Neural progenitor cell (in vitro differentiated cells): ENCODE results near the gene MRPL21. TPM values are rescaled to one million over a fixed set of nuclear protein-coding genes. Genes with fewer than 3 reads are reported as not detected.

Experiments
- DNase-seq: peaks from one replicate; pipeline ENCODE4 v3.0.0-alpha.2; 2016; ENCODE audit warnings: low spot score
- H2AFZ ChIP-seq: fragments of 200-600 bp; sonication (generic); replicated peaks from 2 replicates; pipeline ENCODE4 v1.6.1; 2016; ENCODE audit warnings: antibody characterized with exemption
- H3F3A ChIP-seq: fragments of 200-600 bp; sonication (generic); 2 replicates; pipeline ENCODE4 v1.6.1; 2016; ENCODE audit warnings: antibody characterized with exemption, low read depth
- H3K27ac ChIP-seq: fragments of 200-600 bp; sonication (generic); 2 replicates; pipeline ENCODE4 v1.5.1; 2016; ENCODE audit warnings: mild to moderate bottlenecking
- H3K27me3 ChIP-seq: fragments of 200-600 bp; sonication (generic); 2 replicates; pipeline ENCODE4 v1.6.1; 2016; ENCODE audit warnings: mild to moderate bottlenecking, moderate library complexity
- H3K36me3 ChIP-seq: fragments of 200-600 bp; sonication (generic); 2 replicates; pipeline ENCODE4 v1.5.1; 2016
- H3K4me1 ChIP-seq: fragments of 200-600 bp; sonication (generic); 2 replicates; pipeline ENCODE4 v1.6.1; 2016; ENCODE audit warnings: mixed run types
- H3K4me2 ChIP-seq: fragments of 200-600 bp; sonication (generic); 2 replicates; pipeline ENCODE4 v1.6.1; 2016
- H3K4me3 ChIP-seq: fragments of 200-600 bp; sonication (generic); 2 replicates; pipeline ENCODE4 v1.5.1; 2016
- H3K79me2 ChIP-seq: fragments of 200-600 bp; sonication (generic); 2 replicates; pipeline ENCODE4 v1.6.1; 2016; ENCODE audit warnings: low read depth
- H3K9ac ChIP-seq: fragments of 200-600 bp; sonication (generic); 2 replicates; pipeline ENCODE4 v1.6.1; 2016
- H3K9me3 ChIP-seq: fragments of 200-600 bp; sonication (generic); 2 replicates; pipeline ENCODE4 v1.5.1; 2016; ENCODE audit warnings: low read depth
- H4K20me1 ChIP-seq: fragments of 200-600 bp; sonication (generic); 2 replicates; pipeline ENCODE4 v1.6.1; 2016; ENCODE audit warnings: low read depth
- H3K27ac Mint-ChIP-seq: 3 replicates; pipeline ENCODE4 v1.8.0; 2021; ENCODE audit warnings: mixed read lengths
- H3K27me3 Mint-ChIP-seq: 2 replicates; pipeline ENCODE4 v1.8.0; 2022; ENCODE audit warnings: low read depth, mild to moderate bottlenecking, inconsistent platforms, moderate library complexity, mixed read lengths; ENCODE audit not compliant: insufficient read depth
- H3K36me3 Mint-ChIP-seq: 3 replicates; pipeline ENCODE4 v1.8.0; 2021; ENCODE audit warnings: mixed read lengths
- H3K4me1 Mint-ChIP-seq: 3 replicates; pipeline ENCODE4 v1.8.0; 2021; ENCODE audit warnings: mixed read lengths
- H3K4me3 Mint-ChIP-seq: 3 replicates; pipeline ENCODE4 v1.8.0; 2021; ENCODE audit warnings: mild to moderate bottlenecking, moderate library complexity, mixed read lengths
- H3K9me3 Mint-ChIP-seq: 3 replicates; pipeline ENCODE4 v1.8.0; 2020; ENCODE audit warnings: mixed read lengths
- CTCF ChIP-seq: fragments of 200-600 bp; sonication (generic); IDR thresholded peaks from 2 replicates; pipeline ENCODE4 v1.5.1; 2017; ENCODE audit warnings: antibody characterized with exemption, mild to moderate bottlenecking
- EZH2 ChIP-seq: fragments of 200-600 bp; sonication (generic); IDR thresholded peaks from 2 replicates; pipeline ENCODE4 v1.6.1; 2017; ENCODE audit warnings: antibody characterized with exemption, mild to moderate bottlenecking, moderate library complexity
- EZH2phosphoT487 ChIP-seq: fragments of 200-600 bp; sonication (generic); IDR thresholded peaks from 2 replicates; pipeline ENCODE4 v1.6.1; 2017; ENCODE audit warnings: antibody characterized with exemption
- total RNA-seq: library from RNA; depleted of rRNA; stranded (reverse); fragments of >200 nt; gene quantifications from 2 replicates; pipeline ENCODE4 v1.2.3, GENCODE V29; 2015; ENCODE audit warnings: low replicate concordance

The MRPL21 gene
- total RNA-seq, 1 donor from 2014 or later = 32.3 TPM

- H3F3A ChIP-seq = no peaks in the 10 kb centered on the region
- no peak overlapping the region for H3K27ac Mint-ChIP-seq
- no peak overlapping the region for H3K27ac ChIP-seq
- H3K79me2 ChIP-seq = peaks cover 7% of the 10 kb centered on the region
- no peaks in the 10 kb centered on the region for H4K20me1 ChIP-seq
- no peak overlapping the region for H3K4me2 ChIP-seq
- H3K27me3 ChIP-seq = no peaks in the 10 kb centered on the region
- TF ChIP-seq EZH2phosphoT487 (no peak), CTCF (no peak), EZH2 (no peak)
- H3K36me3 ChIP-seq = peaks cover 4% of the 10 kb centered on the region
- peaks cover 13% of the 10 kb centered on the region for H3K9me3 ChIP-seq
- no peak overlapping the region for H3K9ac ChIP-seq
- H2AFZ ChIP-seq = no peak overlapping the region
- no peak overlapping the region for H3K4me3 Mint-ChIP-seq
- H3K4me3 ChIP-seq = no peak overlapping the region
- peaks cover 22% of the 10 kb centered on the region for H3K9me3 Mint-ChIP-seq
- no peaks in the 10 kb centered on the region for H3K27me3 Mint-ChIP-seq
- H3K4me1 Mint-ChIP-seq = no peaks in the 10 kb centered on the region
- peaks cover 48% of the 10 kb centered on the region for H3K36me3 Mint-ChIP-seq
- H3K4me1 ChIP-seq = no peaks in the 10 kb centered on the region
- DNase-seq = no peak
These were observed 24.7 kb upstream of the MRPL21 start for GRCh38 chr11:68928136-68928880.

- Histone ChIP-seq H3K79me2 (peaks cover 7% of the 10 kb centered on the region), H2AFZ (no peak overlapping the region), H4K20me1 (no peaks in the 10 kb centered on the region), H3K4me1 (no peaks in the 10 kb centered on the region), H3K27ac (no peak overlapping the region), H3K4me2 (no peak overlapping the region), H3K9me3 (peaks cover 13% of the 10 kb centered on the region), H3F3A (no peaks in the 10 kb centered on the region), H3K27me3 (no peaks in the 10 kb centered on the region), H3K4me3 (no peak overlapping the region), H3K36me3 (peaks cover 4% of the 10 kb centered on the region), H3K9ac (no peak overlapping the region)
- no peak overlapping the region for H3K4me3 Mint-ChIP-seq
- no peaks in the 10 kb centered on the region for H3K4me1 Mint-ChIP-seq
- H3K36me3 Mint-ChIP-seq = peaks cover 53% of the 10 kb centered on the region
- H3K27me3 Mint-ChIP-seq = no peaks in the 10 kb centered on the region
- H3K27ac Mint-ChIP-seq = no peak overlapping the region
- TF ChIP-seq CTCF = no peak
- TF ChIP-seq EZH2 = no peak
- no peak for TF ChIP-seq EZH2phosphoT487
- H3K9me3 Mint-ChIP-seq = peaks cover 22% of the 10 kb centered on the region
- no peak for DNase-seq
These were observed 23.9 kb upstream of the MRPL21 start for GRCh38 chr11:68927280-68928135.

GRCh38 chr11:68925611-68926010, 22.0 kb upstream of the MRPL21 start:
- H3K36me3 ChIP-seq = peaks cover 4% of the 10 kb centered on the region
- H4K20me1 ChIP-seq = no peaks in the 10 kb centered on the region
- Mint-ChIP-seq H3K4me3 (no peak overlapping the region), H3K9me3 (peaks cover 22% of the 10 kb centered on the region), H3K36me3 (peaks cover 57% of the 10 kb centered on the region), H3K27me3 (no peaks in the 10 kb centered on the region), H3K27ac (no peak overlapping the region), H3K4me1 (no peaks in the 10 kb centered on the region)
- no peak overlapping the region for H3K27ac ChIP-seq
- H3K4me1 ChIP-seq = no peaks in the 10 kb centered on the region
- no peak for TF ChIP-seq EZH2phosphoT487
- TF ChIP-seq CTCF = no peak
- TF ChIP-seq EZH2 = no peak
- peaks cover 13% of the 10 kb centered on the region for H3K9me3 ChIP-seq
- H3K27me3 ChIP-seq = no peaks in the 10 kb centered on the region
- no peak for DNase-seq
- no peak overlapping the region for H3K9ac ChIP-seq
- no peak overlapping the region for H3K4me2 ChIP-seq
- no peaks in the 10 kb centered on the region for H3F3A ChIP-seq
- no peak overlapping the region for H2AFZ ChIP-seq
- H3K4me3 ChIP-seq = no peak overlapping the region
- H3K79me2 ChIP-seq = peaks cover 7% of the 10 kb centered on the region
